Measurements from ENCODE around the gene BTNL9.

GRCh38 chr5:181001947-181002346 lies 38.1 kb upstream of the BTNL9 start:
- no peak for TF ChIP-seq POLR2A (IDR thresholded peaks at IDR 0.05)
- TF ChIP-seq, protein P1, sequence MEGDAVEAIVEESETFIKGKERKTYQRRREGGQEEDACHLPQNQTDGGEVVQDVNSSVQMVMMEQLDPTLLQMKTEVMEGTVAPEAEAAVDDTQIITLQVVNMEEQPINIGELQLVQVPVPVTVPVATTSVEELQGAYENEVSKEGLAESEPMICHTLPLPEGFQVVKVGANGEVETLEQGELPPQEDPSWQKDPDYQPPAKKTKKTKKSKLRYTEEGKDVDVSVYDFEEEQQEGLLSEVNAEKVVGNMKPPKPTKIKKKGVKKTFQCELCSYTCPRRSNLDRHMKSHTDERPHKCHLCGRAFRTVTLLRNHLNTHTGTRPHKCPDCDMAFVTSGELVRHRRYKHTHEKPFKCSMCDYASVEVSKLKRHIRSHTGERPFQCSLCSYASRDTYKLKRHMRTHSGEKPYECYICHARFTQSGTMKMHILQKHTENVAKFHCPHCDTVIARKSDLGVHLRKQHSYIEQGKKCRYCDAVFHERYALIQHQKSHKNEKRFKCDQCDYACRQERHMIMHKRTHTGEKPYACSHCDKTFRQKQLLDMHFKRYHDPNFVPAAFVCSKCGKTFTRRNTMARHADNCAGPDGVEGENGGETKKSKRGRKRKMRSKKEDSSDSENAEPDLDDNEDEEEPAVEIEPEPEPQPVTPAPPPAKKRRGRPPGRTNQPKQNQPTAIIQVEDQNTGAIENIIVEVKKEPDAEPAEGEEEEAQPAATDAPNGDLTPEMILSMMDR (IDR thresholded peaks at IDR 0.05), result no peak

All from heart left ventricle (tissue), 13 donors.